Measurements from ENCODE around the gene FIS1.
"Not testable (repeated sequence)": the region's sequence is repeated elsewhere in the genome, so short reads cannot be mapped to it uniquely, and the experiment has no call there.

Gene FIS1

GRCh38 chr7:101202603-101202918 lies 42.3 kb downstream of the FIS1 start:
- no peak for DNase-seq

- DNase-seq, result no peak
These were observed 42.9 kb downstream of the FIS1 start for GRCh38 chr7:101201695-101202602.

GRCh38 chr7:101200862-101201599 lies 43.9 kb downstream of the FIS1 start, which contains the start of gene MOGAT3:
MOGAT3 (minus strand) TSS chr7:101201036; CDS start chr7:101200854, 182 bp downstream.
- DNase-seq, result no peak

GRCh38 chr7:101200504-101200861 lies 44.4 kb downstream of the FIS1 start:
- DNase-seq, result no peak

- DNase-seq, result not testable (repeated sequence)
These were observed 45.4 kb downstream of the FIS1 start for GRCh38 chr7:101199522-101199921.

GRCh38 chr7:101198476-101198875 lies 46.4 kb downstream of the FIS1 start:
- DNase-seq, result no peak

- DNase-seq, result no peak
These were observed 46.9 kb downstream of the FIS1 start for GRCh38 chr7:101197991-101198390.

GRCh38 chr7:101195884-101196283 lies 49.0 kb downstream of the FIS1 start:
- no peak for DNase-seq
